Osteoblast (primary cell): Measurements from ENCODE around the gene OSBP2. TPM values are rescaled to one million over a fixed set of nuclear protein-coding genes. Genes with fewer than 3 reads are reported as not detected.

ENCODE experiments used
- DNase-seq: peaks from one replicate; pipeline ENCODE4 v3.0.0; 2011; ENCODE audit warnings: low spot score, mixed read lengths; ENCODE audit not compliant: insufficient read length; ENCODE audit errors: missing footprints
- H2AFZ ChIP-seq: 2 replicates; pipeline ENCODE4 v1.6.0; 2011; ENCODE audit warnings: mild to moderate bottlenecking, low read length
- H3K27ac ChIP-seq: 2 replicates; pipeline ENCODE4 v1.5.1; 2011; ENCODE audit warnings: mild to moderate bottlenecking, low read depth, low read length, moderate library complexity
- H3K27me3 ChIP-seq: 2 replicates; pipeline ENCODE4 v1.6.0; 2012; ENCODE audit warnings: mild to moderate bottlenecking, control low read depth, inconsistent platforms, low read length, moderate library complexity; ENCODE audit not compliant: insufficient read depth
- H3K36me3 ChIP-seq: 2 replicates; pipeline ENCODE4 v1.5.1; 2011; ENCODE audit warnings: mild to moderate bottlenecking, low read length, control low read depth, moderate library complexity; ENCODE audit not compliant: insufficient read depth
- H3K4me1 ChIP-seq: 2 replicates; pipeline ENCODE4 v1.5.1; 2011; ENCODE audit warnings: mild to moderate bottlenecking, low read length, control low read depth, moderate library complexity; ENCODE audit not compliant: insufficient read depth
- H3K4me2 ChIP-seq: 2 replicates; pipeline ENCODE4 v1.6.0; 2011; ENCODE audit warnings: mild to moderate bottlenecking, low read length; ENCODE audit not compliant: insufficient read depth
- H3K4me3 ChIP-seq: fragments of 200-600 bp; sonication (generic); 3 replicates; pipeline ENCODE4 v1.5.1; 2012; ENCODE audit warnings: mild to moderate bottlenecking, low read length, inconsistent platforms; ENCODE audit not compliant: insufficient read depth
- H3K79me2 ChIP-seq: 2 replicates; pipeline ENCODE4 v1.6.0; 2012; ENCODE audit warnings: mild to moderate bottlenecking, low read length, control low read depth, inconsistent platforms; ENCODE audit not compliant: insufficient read depth
- H3K9me3 ChIP-seq: 2 replicates; pipeline ENCODE4 v1.5.1; 2011; ENCODE audit warnings: low read depth, low read length, control low read depth
- H4K20me1 ChIP-seq: 2 replicates; pipeline ENCODE4 v1.6.0; 2012; ENCODE audit warnings: mild to moderate bottlenecking, low read length, control low read depth; ENCODE audit not compliant: insufficient read depth
- total RNA-seq: library from RNA; depleted of rRNA; stranded (reverse); fragments of >200 nt; gene quantifications from 2 replicates; pipeline ENCODE4 v1.2.3, GENCODE V29; 2012
- TF ChIP-seq, protein P1 (sequence below): IDR thresholded peaks from 2 replicates; pipeline ENCODE4 v1.5.1; 2011; ENCODE audit warnings: mild to moderate bottlenecking, low read depth, low read length, moderate library complexity; ENCODE audit errors: extremely low read depth

OSBP2 gene
- total RNA-seq, 1 donor, result 4.3 TPM

DNA sequence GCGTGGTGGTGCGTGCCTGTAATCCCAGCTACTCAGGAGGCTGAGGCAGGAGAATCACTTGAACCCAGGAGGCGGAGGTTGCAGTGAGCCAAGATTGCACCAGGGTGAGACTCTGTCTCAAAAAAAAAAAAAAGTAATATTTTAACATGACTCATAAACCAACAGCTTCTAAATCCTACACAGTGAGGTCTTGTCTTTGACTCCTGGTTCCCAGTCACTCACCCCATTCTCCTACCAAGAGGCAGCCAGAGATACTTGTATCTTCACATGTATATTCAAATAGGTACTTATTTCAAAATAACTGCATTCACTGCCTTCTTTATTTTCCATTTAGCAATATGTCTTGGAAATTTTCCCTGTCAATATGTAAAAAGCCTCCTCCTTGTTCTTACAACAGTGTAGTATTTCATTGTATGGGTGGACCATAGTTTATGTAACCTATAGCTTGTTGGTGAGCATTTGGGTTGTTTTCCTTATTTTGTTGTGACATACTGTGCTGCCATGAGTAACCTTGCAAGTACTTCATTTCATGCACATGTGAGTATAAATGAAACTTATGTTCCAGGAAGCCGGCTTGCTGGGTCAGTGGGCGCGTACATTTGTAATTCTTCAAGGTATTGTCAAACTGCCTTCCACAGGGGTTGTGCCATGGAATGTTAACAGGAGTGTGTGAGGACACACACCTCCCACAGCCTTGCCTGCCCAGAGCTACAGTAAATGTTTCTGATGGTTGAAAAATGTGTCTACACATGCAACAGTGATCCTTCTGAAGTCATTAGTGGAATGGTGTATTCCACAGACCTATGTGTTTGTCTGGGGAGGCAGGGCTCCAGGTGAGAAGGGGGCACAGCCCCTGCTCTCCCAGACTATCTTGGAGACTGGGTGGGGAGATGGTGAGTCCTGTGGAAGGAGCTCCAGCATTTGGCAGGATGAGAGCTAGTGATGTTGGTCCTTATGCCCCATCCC is 47.9 kb downstream of the OSBP2 start:
- H3K27me3 ChIP-seq, result no peaks in the 10 kb centered on the region
- no peaks in the 10 kb centered on the region for H3K36me3 ChIP-seq
- TF ChIP-seq, protein P1, sequence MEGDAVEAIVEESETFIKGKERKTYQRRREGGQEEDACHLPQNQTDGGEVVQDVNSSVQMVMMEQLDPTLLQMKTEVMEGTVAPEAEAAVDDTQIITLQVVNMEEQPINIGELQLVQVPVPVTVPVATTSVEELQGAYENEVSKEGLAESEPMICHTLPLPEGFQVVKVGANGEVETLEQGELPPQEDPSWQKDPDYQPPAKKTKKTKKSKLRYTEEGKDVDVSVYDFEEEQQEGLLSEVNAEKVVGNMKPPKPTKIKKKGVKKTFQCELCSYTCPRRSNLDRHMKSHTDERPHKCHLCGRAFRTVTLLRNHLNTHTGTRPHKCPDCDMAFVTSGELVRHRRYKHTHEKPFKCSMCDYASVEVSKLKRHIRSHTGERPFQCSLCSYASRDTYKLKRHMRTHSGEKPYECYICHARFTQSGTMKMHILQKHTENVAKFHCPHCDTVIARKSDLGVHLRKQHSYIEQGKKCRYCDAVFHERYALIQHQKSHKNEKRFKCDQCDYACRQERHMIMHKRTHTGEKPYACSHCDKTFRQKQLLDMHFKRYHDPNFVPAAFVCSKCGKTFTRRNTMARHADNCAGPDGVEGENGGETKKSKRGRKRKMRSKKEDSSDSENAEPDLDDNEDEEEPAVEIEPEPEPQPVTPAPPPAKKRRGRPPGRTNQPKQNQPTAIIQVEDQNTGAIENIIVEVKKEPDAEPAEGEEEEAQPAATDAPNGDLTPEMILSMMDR, result no peak
- H2AFZ ChIP-seq, result no peak overlapping the region
- H3K4me1 ChIP-seq, result no peaks in the 10 kb centered on the region
- no peak overlapping the region for H3K27ac ChIP-seq
- H4K20me1 ChIP-seq, result no peaks in the 10 kb centered on the region
- H3K9me3 ChIP-seq, result no peaks in the 10 kb centered on the region
- H3K4me3 ChIP-seq, result no peak overlapping the region
- no peak overlapping the region for H3K4me2 ChIP-seq
- peak; percentile 73 for DNase-seq
- no peaks in the 10 kb centered on the region for H3K79me2 ChIP-seq

DNA sequence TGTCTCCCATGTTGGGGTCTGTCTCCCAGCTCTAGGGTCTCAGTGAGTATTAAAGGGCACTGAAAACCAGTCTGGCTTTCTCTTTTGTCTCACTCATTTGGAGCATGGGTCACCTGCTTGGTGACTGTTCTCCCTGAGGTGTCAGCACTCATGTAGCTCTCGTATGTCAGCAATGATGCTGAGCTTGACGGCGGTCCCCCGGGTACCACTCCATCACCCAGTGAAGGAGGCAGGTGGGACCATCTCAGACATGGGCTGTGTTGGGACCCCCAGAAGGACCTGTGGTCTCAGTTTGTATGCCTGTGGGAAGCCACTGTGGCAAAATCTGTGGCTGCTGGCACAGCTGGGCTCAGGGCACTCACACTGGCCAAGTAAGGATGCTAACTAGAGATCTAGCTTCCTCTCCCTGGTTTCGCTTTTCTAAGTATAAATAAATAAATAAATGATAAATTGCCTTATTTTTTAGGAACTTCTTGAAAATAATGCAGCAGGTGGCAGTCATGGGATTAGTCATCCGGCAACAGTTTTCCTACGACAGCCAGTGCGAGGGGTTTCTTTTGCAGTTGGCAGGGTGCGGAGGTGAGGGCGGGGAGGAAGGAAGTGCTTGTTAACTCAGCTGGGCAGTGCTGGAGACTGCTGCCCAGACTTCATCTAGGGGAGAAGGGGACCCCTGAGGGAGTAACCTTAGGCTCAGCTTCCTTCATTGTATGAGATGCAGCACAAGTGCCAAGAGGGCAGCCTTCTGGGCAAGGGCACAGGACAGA is 48.8 kb downstream of the OSBP2 start:
- Histone ChIP-seq H3K27me3 (no peaks in the 10 kb centered on the region), H3K4me2 (no peak overlapping the region), H3K36me3 (no peaks in the 10 kb centered on the region), H2AFZ (no peak overlapping the region), H3K4me1 (no peaks in the 10 kb centered on the region), H3K27ac (no peak overlapping the region), H3K4me3 (no peak overlapping the region), H3K79me2 (no peaks in the 10 kb centered on the region), H3K9me3 (no peaks in the 10 kb centered on the region), H4K20me1 (no peaks in the 10 kb centered on the region)
- TF ChIP-seq, protein P1, result no peak
- DNase-seq, result no peak

DNA sequence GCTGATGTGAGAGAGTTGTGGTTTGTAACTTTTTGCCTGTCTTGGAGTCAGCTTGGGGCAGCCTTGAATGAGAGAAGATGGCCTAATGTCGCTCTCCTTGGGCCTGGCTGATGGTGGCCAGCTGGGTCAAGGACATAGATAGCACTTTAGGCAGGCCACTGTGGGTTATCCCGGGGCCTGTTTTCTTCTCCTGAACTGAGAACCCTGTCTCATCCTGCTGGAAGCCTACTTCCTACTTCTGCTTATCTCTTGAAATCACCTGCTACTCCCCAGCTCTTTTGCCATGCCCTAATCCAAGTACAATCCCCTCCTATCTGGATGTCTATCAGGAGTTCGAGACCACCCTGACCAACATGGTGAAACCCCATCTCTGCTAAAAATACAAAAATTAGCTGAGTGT is 49.5 kb downstream of the OSBP2 start:
- Histone ChIP-seq H3K4me1 (no peaks in the 10 kb centered on the region), H3K4me2 (no peak overlapping the region), H3K9me3 (no peaks in the 10 kb centered on the region), H3K27me3 (no peaks in the 10 kb centered on the region), H4K20me1 (no peaks in the 10 kb centered on the region), H3K79me2 (no peaks in the 10 kb centered on the region), H3K36me3 (no peaks in the 10 kb centered on the region), H2AFZ (no peak overlapping the region), H3K4me3 (no peak overlapping the region), H3K27ac (no peak overlapping the region)
- TF ChIP-seq, protein P1, result no peak
- DNase-seq, result no peak

DNA sequence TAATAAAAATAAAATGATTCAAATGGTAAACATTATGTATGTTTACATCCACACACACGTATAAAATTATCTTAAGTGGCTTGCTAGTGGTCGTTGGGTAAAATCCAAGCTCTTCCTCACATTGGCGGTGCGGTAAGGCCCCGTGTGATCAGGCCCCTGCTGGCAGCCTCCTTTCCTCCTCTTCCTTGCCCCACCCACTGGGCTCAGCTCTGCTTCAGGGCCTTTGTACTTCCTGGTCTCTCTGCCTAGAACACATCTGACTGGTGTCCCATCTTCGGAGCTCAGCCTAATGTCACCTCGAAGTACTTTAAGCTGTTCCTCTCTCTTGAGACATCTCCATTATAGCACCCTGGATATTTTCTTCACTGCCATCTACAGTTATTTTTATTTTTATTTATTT is 52.8 kb downstream of the OSBP2 start:
- H3K27me3 ChIP-seq, result no peaks in the 10 kb centered on the region
- H3K27ac ChIP-seq, result no peak overlapping the region
- H3K4me3 ChIP-seq, result no peak overlapping the region
- TF ChIP-seq, protein P1, result no peak
- H3K4me2 ChIP-seq, result no peak overlapping the region
- H3K36me3 ChIP-seq, result no peaks in the 10 kb centered on the region
- H3K9me3 ChIP-seq, result no peaks in the 10 kb centered on the region
- DNase-seq, result no peak
- no peak overlapping the region for H2AFZ ChIP-seq
- H3K4me1 ChIP-seq, result no peaks in the 10 kb centered on the region
- H3K79me2 ChIP-seq, result no peaks in the 10 kb centered on the region
- H4K20me1 ChIP-seq, result no peaks in the 10 kb centered on the region
